ENCODE measurements around the gene LUZP2. TPM values are rescaled to one million over a fixed set of nuclear protein-coding genes. Genes with fewer than 3 reads are reported as not detected.
A peak's percentile ranks its signal among the peaks of the same experiment; 100 is the strongest.

The LUZP2 gene
- total and polyA plus RNA-seq, 4 donors, result 0.04 to 8.8 (median 0.09) TPM; not detected in 1

- Histone ChIP-seq H3K27me3 (ENCODE audit: control insufficient read depth in 3 of 3, insufficient read depth in 3 of 3, low read length in 2 of 3) (no peaks in the 10 kb centered on the region), H3K36me3 (ENCODE audit: control insufficient read depth in 4 of 4, insufficient read depth in 4 of 4, low read length in 4 of 4) (no peaks in the 10 kb centered on the region), H3K27ac (ENCODE audit: low read depth in 1 of 2, low read length in 1 of 2) (no peak overlapping the region), H3K4me1 (ENCODE audit: control insufficient read depth in 5 of 5, insufficient read depth in 5 of 5, low read length in 5 of 5) (peaks cover 0 to 10% (median 3%) of the 10 kb centered on the region in 5 donors), H3K4me3 (no peak overlapping the region), H3K9me3 (ENCODE audit: control insufficient read depth in 4 of 4, insufficient read depth in 3 of 4, low read length in 3 of 4) (no peaks in the 10 kb centered on the region), H3K9ac (ENCODE audit: insufficient read depth in 1 of 2, low read length in 2 of 2) (no peak overlapping the region)
- DNase-seq (peak in 2 of 3 donors; percentile 17 to 51), ATAC-seq (ENCODE audit: insufficient read depth, low FRiP score) (no peak)
- TF ChIP-seq, protein P1, sequence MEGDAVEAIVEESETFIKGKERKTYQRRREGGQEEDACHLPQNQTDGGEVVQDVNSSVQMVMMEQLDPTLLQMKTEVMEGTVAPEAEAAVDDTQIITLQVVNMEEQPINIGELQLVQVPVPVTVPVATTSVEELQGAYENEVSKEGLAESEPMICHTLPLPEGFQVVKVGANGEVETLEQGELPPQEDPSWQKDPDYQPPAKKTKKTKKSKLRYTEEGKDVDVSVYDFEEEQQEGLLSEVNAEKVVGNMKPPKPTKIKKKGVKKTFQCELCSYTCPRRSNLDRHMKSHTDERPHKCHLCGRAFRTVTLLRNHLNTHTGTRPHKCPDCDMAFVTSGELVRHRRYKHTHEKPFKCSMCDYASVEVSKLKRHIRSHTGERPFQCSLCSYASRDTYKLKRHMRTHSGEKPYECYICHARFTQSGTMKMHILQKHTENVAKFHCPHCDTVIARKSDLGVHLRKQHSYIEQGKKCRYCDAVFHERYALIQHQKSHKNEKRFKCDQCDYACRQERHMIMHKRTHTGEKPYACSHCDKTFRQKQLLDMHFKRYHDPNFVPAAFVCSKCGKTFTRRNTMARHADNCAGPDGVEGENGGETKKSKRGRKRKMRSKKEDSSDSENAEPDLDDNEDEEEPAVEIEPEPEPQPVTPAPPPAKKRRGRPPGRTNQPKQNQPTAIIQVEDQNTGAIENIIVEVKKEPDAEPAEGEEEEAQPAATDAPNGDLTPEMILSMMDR (IDR thresholded peaks at IDR 0.05; ENCODE audit: control extremely low read depth, extremely low read depth), result no peak
- 33 to 47% methylated on average over 2 of the region's 2 CpGs for WGBS, 2 donors
These were observed 332.2 kb downstream of the LUZP2 start for GRCh38 chr11:24828938-24829605.

DNA sequence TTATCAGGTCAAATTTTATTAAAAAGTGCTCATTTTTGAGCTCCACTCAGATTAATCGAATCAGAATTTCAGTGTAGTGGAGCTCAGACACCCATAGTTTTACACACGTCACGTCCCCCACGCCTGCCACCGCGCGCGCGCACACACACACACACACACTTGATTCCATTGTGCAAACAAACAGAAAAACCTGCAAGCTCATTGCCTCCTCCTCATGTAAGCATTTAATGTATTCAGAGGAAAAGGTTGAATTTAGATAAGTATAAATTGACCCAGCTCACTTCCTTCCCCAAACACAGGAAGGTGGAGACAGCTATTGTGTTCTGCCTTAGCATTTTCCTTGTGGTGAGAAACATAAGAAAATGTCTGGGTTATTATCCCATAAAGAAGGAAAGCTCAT lies 336.7 kb downstream of the LUZP2 start:
- DNase-seq, result no peak
- H3K27ac ChIP-seq (ENCODE audit: low read depth in 1 of 2, low read length in 1 of 2), result no peak overlapping the region
- TF ChIP-seq, protein P1 (IDR thresholded peaks at IDR 0.05; ENCODE audit: control extremely low read depth, extremely low read depth), result no peak
- no peaks in the 10 kb centered on the region for H3K9me3 ChIP-seq (ENCODE audit: control insufficient read depth in 4 of 4, insufficient read depth in 3 of 4, low read length in 3 of 4)
- WGBS, 2 donors, result 17 to 39% methylated on average over 9 of the region's 9 CpGs
- H3K27me3 ChIP-seq (ENCODE audit: control insufficient read depth in 3 of 3, insufficient read depth in 3 of 3, low read length in 2 of 3), result no peaks in the 10 kb centered on the region
- H3K4me1 ChIP-seq (ENCODE audit: control insufficient read depth in 5 of 5, insufficient read depth in 5 of 5, low read length in 5 of 5), result peaks cover 0 to 8% (median 3%) of the 10 kb centered on the region in 5 donors
- no peak for ATAC-seq (ENCODE audit: insufficient read depth, low FRiP score)
- no peaks in the 10 kb centered on the region for H3K36me3 ChIP-seq (ENCODE audit: control insufficient read depth in 4 of 4, insufficient read depth in 4 of 4, low read length in 4 of 4)
- no peak overlapping the region for H3K9ac ChIP-seq (ENCODE audit: insufficient read depth in 1 of 2, low read length in 2 of 2)
- no peak overlapping the region for H3K4me3 ChIP-seq

DNA sequence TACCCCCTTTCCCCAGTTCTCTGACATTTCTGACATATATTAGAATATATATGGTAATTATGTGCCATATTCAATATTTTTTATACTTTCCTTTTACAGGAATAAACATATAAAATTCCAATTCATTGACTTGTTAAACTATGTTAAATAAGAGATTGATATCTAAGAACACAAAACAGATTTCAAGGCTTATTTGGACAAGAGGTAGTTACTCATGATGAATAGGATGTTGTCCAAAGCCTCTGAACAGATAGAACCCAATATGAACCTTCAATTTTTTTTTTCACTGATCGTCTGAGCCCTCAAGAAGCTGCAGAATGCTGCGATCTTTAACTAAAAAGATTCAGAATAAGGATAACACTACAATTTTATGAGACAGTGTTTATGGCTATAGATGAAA lies 340.3 kb downstream of the LUZP2 start:
- H3K4me3 ChIP-seq, result no peak overlapping the region
- H3K27me3 ChIP-seq (ENCODE audit: control insufficient read depth in 3 of 3, insufficient read depth in 3 of 3, low read length in 2 of 3), result no peaks in the 10 kb centered on the region
- ATAC-seq (ENCODE audit: insufficient read depth, low FRiP score) (no peak), DNase-seq (no peak)
- no peak overlapping the region for H3K27ac ChIP-seq (ENCODE audit: low read depth in 1 of 2, low read length in 1 of 2)
- no peaks in the 10 kb centered on the region for H3K4me1 ChIP-seq (ENCODE audit: control insufficient read depth in 5 of 5, insufficient read depth in 5 of 5, low read length in 5 of 5)
- TF ChIP-seq, protein P1 (IDR thresholded peaks at IDR 0.05; ENCODE audit: control extremely low read depth, extremely low read depth), result no peak
- H3K9ac ChIP-seq (ENCODE audit: insufficient read depth in 1 of 2, low read length in 2 of 2), result no peak overlapping the region
- 81 to 89% methylated on average over 2 of the region's 2 CpGs for WGBS, 2 donors
- no peaks in the 10 kb centered on the region for H3K9me3 ChIP-seq (ENCODE audit: control insufficient read depth in 4 of 4, insufficient read depth in 3 of 4, low read length in 3 of 4)
- no peaks in the 10 kb centered on the region for H3K36me3 ChIP-seq (ENCODE audit: control insufficient read depth in 4 of 4, insufficient read depth in 4 of 4, low read length in 4 of 4)

- H3K4me1 ChIP-seq (ENCODE audit: control insufficient read depth in 5 of 5, insufficient read depth in 5 of 5, low read length in 5 of 5), result no peaks in the 10 kb centered on the region
- H3K27ac ChIP-seq (ENCODE audit: low read depth in 1 of 2, low read length in 1 of 2), result no peak overlapping the region
- H3K4me3 ChIP-seq, result no peak overlapping the region
- no peaks in the 10 kb centered on the region for H3K27me3 ChIP-seq (ENCODE audit: control insufficient read depth in 3 of 3, insufficient read depth in 3 of 3, low read length in 2 of 3)
- H3K36me3 ChIP-seq (ENCODE audit: control insufficient read depth in 4 of 4, insufficient read depth in 4 of 4, low read length in 4 of 4), result no peaks in the 10 kb centered on the region
- peaks cover 0 to 2% (median 0%) of the 10 kb centered on the region in 4 donors for H3K9me3 ChIP-seq (ENCODE audit: control insufficient read depth in 4 of 4, insufficient read depth in 3 of 4, low read length in 3 of 4)
- DNase-seq, result no peak
- H3K9ac ChIP-seq (ENCODE audit: insufficient read depth in 1 of 2, low read length in 2 of 2), result no peak overlapping the region
- TF ChIP-seq, protein P1 (IDR thresholded peaks at IDR 0.05; ENCODE audit: control extremely low read depth, extremely low read depth), result no peak
- ATAC-seq (ENCODE audit: insufficient read depth, low FRiP score), result no peak
- WGBS, 2 donors, result 79 to 81% methylated on average over 2 of the region's 2 CpGs
These were observed 345.5 kb downstream of the LUZP2 start for GRCh38 chr11:24842308-24842707.
